ENCODE data around the gene FAF1.

- TF ChIP-seq MBD2 (IDR thresholded peaks at IDR 0.05; ENCODE audit: borderline replicate concordance, low read depth) (no peak), ATF3 (IDR thresholded peaks at IDR 0.05) (no peak), ATF3 (CRISPR knock-in tag; conservative IDR thresholded peaks at IDR 0.05) (no peak), ZNF274 (IDR thresholded peaks at IDR 0.05; ENCODE audit: borderline replicate concordance, low read depth, low read length) (no peak), IRF9 (tag; IDR thresholded peaks at IDR 0.05) (no peak), ZNF436 (CRISPR knock-in tag; IDR thresholded peaks at IDR 0.05) (no peak), ESRRA (IDR thresholded peaks at IDR 0.05; ENCODE audit: borderline replicate concordance, low read depth) (no peak), POLR2AphosphoS5 (IDR thresholded peaks at IDR 0.05; ENCODE audit: control insufficient read depth, insufficient read depth, low read depth, low read length) (no peak), KHSRP (IDR thresholded peaks at IDR 0.05) (no peak), EZH2 (IDR thresholded peaks at IDR 0.05; ENCODE audit: borderline replicate concordance, low read depth, low read length) (no peak), MEF2A (IDR thresholded peaks at IDR 0.05; ENCODE audit: control insufficient read depth, low read depth, low read length) (no peak), TRIM24 (IDR thresholded peaks at IDR 0.05) (no peak), PRDM10 (IDR thresholded peaks at IDR 0.05; ENCODE audit: partially characterized antibody) (no peak), POLR2G (IDR thresholded peaks at IDR 0.05; ENCODE audit: low read depth, low read length) (no peak)
- TF ChIP-seq, protein P1, sequence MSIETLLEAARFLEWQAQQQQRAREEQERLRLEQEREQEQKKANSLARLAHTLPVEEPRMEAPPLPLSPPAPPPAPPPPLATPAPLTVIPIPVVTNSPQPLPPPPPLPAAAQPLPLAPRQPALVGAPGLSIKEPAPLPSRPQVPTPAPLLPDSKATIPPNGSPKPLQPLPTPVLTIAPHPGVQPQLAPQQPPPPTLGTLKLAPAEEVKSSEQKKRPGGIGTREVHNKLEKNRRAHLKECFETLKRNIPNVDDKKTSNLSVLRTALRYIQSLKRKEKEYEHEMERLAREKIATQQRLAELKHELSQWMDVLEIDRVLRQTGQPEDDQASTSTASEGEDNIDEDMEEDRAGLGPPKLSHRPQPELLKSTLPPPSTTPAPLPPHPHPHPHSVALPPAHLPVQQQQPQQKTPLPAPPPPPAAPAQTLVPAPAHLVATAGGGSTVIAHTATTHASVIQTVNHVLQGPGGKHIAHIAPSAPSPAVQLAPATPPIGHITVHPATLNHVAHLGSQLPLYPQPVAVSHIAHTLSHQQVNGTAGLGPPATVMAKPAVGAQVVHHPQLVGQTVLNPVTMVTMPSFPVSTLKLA (conservative IDR thresholded peaks at IDR 0.05), result no peak
These were observed 430.6 kb downstream of the FAF1 start for GRCh38 chr1:50529510-50529909.

Data from K562 (cell line).